HL-60/S4 (cell line): ENCODE data around the gene FN3KRP.

Experiments used
- in situ Hi-C: fragments of 300-500 bp; cut with MboI; formaldehyde crosslinking; loops from 2 replicates; pipeline ENCODE4 v1.14.3; 2022; ENCODE audit warnings: low sequenced_read_pairs

Gene FN3KRP

GRCh38 chr17:82686366-82687324 is 29.9 kb upstream of the FN3KRP start:
- in situ Hi-C loops = no loop called here

- in situ Hi-C loops = no loop called here
These were observed 29.1 kb upstream of the FN3KRP start for GRCh38 chr17:82687375-82687861.

GRCh38 chr17:82687871-82688270 is 28.6 kb upstream of the FN3KRP start:
- in situ Hi-C loops = no loop called here

GRCh38 chr17:82689077-82689476 is 27.4 kb upstream of the FN3KRP start:
- in situ Hi-C loops = no loop called here

GRCh38 chr17:82690786-82691489 is 25.6 kb upstream of the FN3KRP start:
- in situ Hi-C loops = no loop called here

- in situ Hi-C loops = no loop called here
These were observed 24.8 kb upstream of the FN3KRP start for GRCh38 chr17:82691714-82692113.

GRCh38 chr17:82692268-82692667 is 24.2 kb upstream of the FN3KRP start:
- in situ Hi-C loops = no loop called here

GRCh38 chr17:82693168-82693867 is 23.2 kb upstream of the FN3KRP start:
- in situ Hi-C loops = no loop called here

GRCh38 chr17:82694647-82695046 is 21.9 kb upstream of the FN3KRP start:
- in situ Hi-C loops = no loop called here

- in situ Hi-C loops = no loop called here
These were observed 20.2 kb upstream of the FN3KRP start for GRCh38 chr17:82696259-82696658.

- in situ Hi-C loops = no loop called here
These were observed 19.3 kb upstream of the FN3KRP start for GRCh38 chr17:82696916-82697807.

GRCh38 chr17:82697808-82698064 is 18.8 kb upstream of the FN3KRP start:
- in situ Hi-C loops = no loop called here

GRCh38 chr17:82698065-82698973 is 18.2 kb upstream of the FN3KRP start, which contains the start of gene RAB40B:
RAB40B (minus strand) TSS chr17:82698698; CDS start chr17:82698596, 102 bp downstream.
- in situ Hi-C loops = no loop called here

GRCh38 chr17:82698974-82699442 is 17.5 kb upstream of the FN3KRP start:
- in situ Hi-C loops = no loop called here

GRCh38 chr17:82699551-82699950 is 17.0 kb upstream of the FN3KRP start:
- in situ Hi-C loops = no loop called here

- in situ Hi-C loops = no loop called here
These were observed 14.1 kb upstream of the FN3KRP start for GRCh38 chr17:82702231-82702927.

GRCh38 chr17:82703036-82703745 is 13.3 kb upstream of the FN3KRP start:
- in situ Hi-C loops = no loop called here
